SU-DHL-6 (cell line): Measurements from ENCODE around the gene LARP4B.

Experiments used
- H2AFZ ChIP-seq: fragments of 200-600 bp; sonication (generic); 2 replicates; pipeline ENCODE4 v1.6.1; 2014; ENCODE audit warnings: low read depth, mild to moderate bottlenecking, moderate library complexity, mixed read lengths, antibody characterized with exemption, low read length; ENCODE audit not compliant: severe bottlenecking
- H3F3A ChIP-seq: fragments of 200-600 bp; shearing (Covaris generic); 2 replicates; pipeline ENCODE4 v1.6.0; 2016; ENCODE audit warnings: antibody characterized with exemption, mild to moderate bottlenecking; ENCODE audit not compliant: insufficient read depth
- H3K27ac ChIP-seq: fragments of 200-600 bp; sonication (generic); 2 replicates; pipeline ENCODE4 v1.5.1; 2016; ENCODE audit warnings: low read depth, mild to moderate bottlenecking, low read length, moderate library complexity, mixed read lengths
- H3K27me3 ChIP-seq: fragments of 200-600 bp; sonication (generic), shearing (Covaris generic); 2 replicates; pipeline ENCODE4 v1.6.0; 2014; ENCODE audit warnings: mild to moderate bottlenecking, low read length
- H3K36me3 ChIP-seq: fragments of 200-600 bp; sonication (generic); 2 replicates; pipeline ENCODE4 v1.6.1; 2014; ENCODE audit warnings: mild to moderate bottlenecking, low read length, mixed read lengths
- H3K4me2 ChIP-seq: fragments of 300-600, 200-600 bp; shearing (Covaris generic), sonication (generic); 2 replicates; pipeline ENCODE4 v1.6.0; 2014; ENCODE audit warnings: low read length, low read depth, mild to moderate bottlenecking; ENCODE audit not compliant: poor library complexity, severe bottlenecking
- H3K4me3 ChIP-seq: fragments of 200-600 bp; sonication (generic); 2 replicates; pipeline ENCODE4 v1.5.1; 2014; ENCODE audit warnings: antibody characterized with exemption, low read length, mild to moderate bottlenecking, mixed read lengths; ENCODE audit not compliant: insufficient read depth, poor library complexity, severe bottlenecking
- H3K79me2 ChIP-seq: fragments of 200-600 bp; sonication (generic); 2 replicates; pipeline ENCODE4 v1.6.1; 2014; ENCODE audit warnings: mild to moderate bottlenecking, low read length, moderate library complexity; ENCODE audit not compliant: insufficient read depth
- H3K9ac ChIP-seq: fragments of 200-600 bp; sonication (generic); 2 replicates; pipeline ENCODE4 v1.7.0; 2014; ENCODE audit warnings: mild to moderate bottlenecking, low read length
- H3K9me2 ChIP-seq: fragments of 200-600 bp; sonication (generic); replicated peaks from 2 replicates; pipeline ENCODE4 v1.6.1; 2014; ENCODE audit warnings: low read length; ENCODE audit not compliant: insufficient read depth
- H3K9me3 ChIP-seq: fragments of 200-600 bp; sonication (generic); 2 replicates; pipeline ENCODE4 v1.6.1; 2014; ENCODE audit warnings: low read length, mixed read lengths; ENCODE audit not compliant: insufficient read depth
- H4K20me1 ChIP-seq: fragments of 200-600 bp; sonication (generic); 2 replicates; pipeline ENCODE4 v1.6.1; 2014; ENCODE audit warnings: low read depth, mild to moderate bottlenecking, antibody characterized with exemption, low read length, moderate library complexity, mixed read lengths
- EZH2phosphoT487 ChIP-seq: fragments of 200-600 bp; sonication (generic), shearing (Covaris generic); conservative IDR thresholded peaks from 2 replicates; pipeline ENCODE4 v1.6.1; 2018; ENCODE audit warnings: mild to moderate bottlenecking, antibody characterized with exemption, low read length, moderate library complexity, mixed read lengths
- TF ChIP-seq, protein P1 (sequence below): fragments of 200-600 bp; sonication (generic); IDR thresholded peaks from one replicate; pipeline ENCODE4 v1.5.1; 2017; ENCODE audit warnings: antibody characterized with exemption, mild to moderate bottlenecking, low read length, moderate library complexity; ENCODE audit not compliant: insufficient read depth, poor library complexity, severe bottlenecking

The LARP4B gene

DNA sequence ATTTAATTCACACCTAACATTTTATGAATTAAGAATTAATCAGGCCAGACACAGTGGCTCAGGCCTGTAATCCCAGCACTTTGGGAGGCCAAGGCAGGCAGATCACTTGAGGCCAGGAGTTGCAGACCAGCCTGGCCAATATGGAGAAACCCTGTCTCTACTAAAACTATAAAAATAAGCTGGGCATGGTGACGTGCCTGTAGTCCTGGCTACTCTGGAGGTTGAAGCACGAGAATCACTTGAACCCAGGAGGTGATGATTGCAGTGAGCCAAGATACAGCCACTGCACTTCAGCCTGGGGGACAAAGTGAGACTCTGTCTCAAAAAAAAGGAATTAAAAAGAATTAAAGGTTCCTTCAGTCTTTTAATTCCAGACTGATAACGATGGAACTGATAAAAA lies 11.1 kb downstream of the LARP4B start:
- Histone ChIP-seq H4K20me1 (peaks cover 69% of the 10 kb centered on the region), H3K27me3 (no peaks in the 10 kb centered on the region), H3K36me3 (peaks cover 2% of the 10 kb centered on the region; the same call in 1 of the 2 replicates), H3F3A (no peaks in the 10 kb centered on the region), H3K9ac (no peak overlapping the region), H3K4me2 (no peak overlapping the region), H2AFZ (no peak overlapping the region), H3K9me2 (no peaks in the 10 kb centered on the region), H3K9me3 (no peaks in the 10 kb centered on the region), H3K27ac (no peak overlapping the region), H3K79me2 (peaks cover 100% of the 10 kb centered on the region), H3K4me3 (no peak overlapping the region)
- TF ChIP-seq, protein P1, sequence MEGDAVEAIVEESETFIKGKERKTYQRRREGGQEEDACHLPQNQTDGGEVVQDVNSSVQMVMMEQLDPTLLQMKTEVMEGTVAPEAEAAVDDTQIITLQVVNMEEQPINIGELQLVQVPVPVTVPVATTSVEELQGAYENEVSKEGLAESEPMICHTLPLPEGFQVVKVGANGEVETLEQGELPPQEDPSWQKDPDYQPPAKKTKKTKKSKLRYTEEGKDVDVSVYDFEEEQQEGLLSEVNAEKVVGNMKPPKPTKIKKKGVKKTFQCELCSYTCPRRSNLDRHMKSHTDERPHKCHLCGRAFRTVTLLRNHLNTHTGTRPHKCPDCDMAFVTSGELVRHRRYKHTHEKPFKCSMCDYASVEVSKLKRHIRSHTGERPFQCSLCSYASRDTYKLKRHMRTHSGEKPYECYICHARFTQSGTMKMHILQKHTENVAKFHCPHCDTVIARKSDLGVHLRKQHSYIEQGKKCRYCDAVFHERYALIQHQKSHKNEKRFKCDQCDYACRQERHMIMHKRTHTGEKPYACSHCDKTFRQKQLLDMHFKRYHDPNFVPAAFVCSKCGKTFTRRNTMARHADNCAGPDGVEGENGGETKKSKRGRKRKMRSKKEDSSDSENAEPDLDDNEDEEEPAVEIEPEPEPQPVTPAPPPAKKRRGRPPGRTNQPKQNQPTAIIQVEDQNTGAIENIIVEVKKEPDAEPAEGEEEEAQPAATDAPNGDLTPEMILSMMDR, result no peak
- TF ChIP-seq EZH2phosphoT487, result no peak

- H3K9ac ChIP-seq, result no peak overlapping the region
- H3K9me2 ChIP-seq, result no peaks in the 10 kb centered on the region
- H2AFZ ChIP-seq, result no peak overlapping the region
- H3F3A ChIP-seq, result no peaks in the 10 kb centered on the region
- H3K4me3 ChIP-seq, result no peak overlapping the region
- H3K9me3 ChIP-seq, result no peaks in the 10 kb centered on the region
- no peaks in the 10 kb centered on the region for H3K27me3 ChIP-seq
- no peak overlapping the region for H3K4me2 ChIP-seq
- no peaks in the 10 kb centered on the region for H3K36me3 ChIP-seq
- TF ChIP-seq, protein P1, result no peak
- no peak for TF ChIP-seq EZH2phosphoT487
- peaks cover 63% of the 10 kb centered on the region for H4K20me1 ChIP-seq
- H3K79me2 ChIP-seq, result peaks cover 100% of the 10 kb centered on the region
- no peak overlapping the region for H3K27ac ChIP-seq
These were observed 12.0 kb downstream of the LARP4B start for GRCh38 chr10:919481-919880.

DNA sequence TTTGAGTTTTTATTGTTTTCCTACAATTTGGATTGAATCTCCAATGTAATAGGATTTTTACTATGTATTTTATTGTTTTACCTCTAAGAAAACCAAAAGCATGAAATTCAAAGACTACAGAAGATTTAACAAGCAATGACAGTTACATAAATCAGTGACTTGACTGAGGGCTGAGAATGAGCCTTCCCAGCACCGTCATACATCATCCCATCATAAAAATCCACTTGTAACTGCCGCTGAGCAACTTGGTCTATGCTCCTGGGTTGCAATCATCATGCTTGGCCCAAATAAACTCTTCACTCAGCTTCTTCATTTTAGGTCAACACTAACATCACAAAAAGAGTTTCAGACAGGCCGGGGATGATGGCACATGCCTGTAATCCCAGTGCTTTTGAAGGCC lies 13.5 kb downstream of the LARP4B start:
- no peak overlapping the region for H3K4me3 ChIP-seq
- no peak for TF ChIP-seq EZH2phosphoT487
- TF ChIP-seq, protein P1, result no peak
- no peaks in the 10 kb centered on the region for H3F3A ChIP-seq
- no peak overlapping the region for H3K9ac ChIP-seq
- H4K20me1 ChIP-seq, result peaks cover 52% of the 10 kb centered on the region; the same call in 1 of the 2 replicates
- no peak overlapping the region for H3K27ac ChIP-seq
- peaks cover 99% of the 10 kb centered on the region for H3K79me2 ChIP-seq
- H3K36me3 ChIP-seq, result no peaks in the 10 kb centered on the region
- no peak overlapping the region for H2AFZ ChIP-seq
- H3K27me3 ChIP-seq, result no peaks in the 10 kb centered on the region
- H3K9me3 ChIP-seq, result no peaks in the 10 kb centered on the region
- H3K9me2 ChIP-seq, result no peaks in the 10 kb centered on the region
- H3K4me2 ChIP-seq, result no peak overlapping the region
